A673 (cell line): ENCODE data around the gene TMA7B. TPM values are rescaled to one million over a fixed set of nuclear protein-coding genes. Genes with fewer than 3 reads are reported as not detected.

Source experiments
- BruUV-seq: library from RNA; stranded (reverse); fragments of 400-500 nt; replicated peaks from 2 replicates; lab custom pipeline; 2021; lab: Mats Ljungman, UMichigan
- CTCF ChIA-PET: fragments of 300-600 bp; sonication (Branson Sonifier 250); formaldehyde crosslinking; loops from one replicate; lab custom pipeline; 2022; ENCODE audit warnings: antibody characterized with exemption; lab: Charles Lee
- POLR2A ChIA-PET: fragments of 300-600 bp; sonication (Branson Sonifier 250); formaldehyde crosslinking; loops from one replicate; lab custom pipeline; 2022; ENCODE audit warnings: antibody characterized with exemption; ENCODE audit not compliant: low non-redundant PET; lab: Charles Lee
- DNase-seq: peaks from one replicate; pipeline ENCODE4 v3.0.0-alpha.2; 2015; ENCODE audit warnings: low spot score
- H3K27ac ChIP-seq: fragments of 200-600 bp; sonication (generic); 2 replicates; pipeline ENCODE4 v1.5.1; 2016; ENCODE audit warnings: mixed run types, low read depth, mild to moderate bottlenecking, mixed read lengths, antibody characterized with exemption, low read length; ENCODE audit not compliant: poor library complexity, severe bottlenecking
- H3K27me3 ChIP-seq: fragments of 200-600 bp; sonication (generic); replicated peaks from 2 replicates; pipeline ENCODE4 v1.6.1; 2017; ENCODE audit warnings: mixed run types, low read depth, mild to moderate bottlenecking, mixed read lengths, antibody characterized with exemption, low read length; ENCODE audit not compliant: insufficient read depth, poor library complexity
- H3K36me3 ChIP-seq: fragments of 200-600 bp; sonication (generic); 2 replicates; pipeline ENCODE4 v1.6.1; 2016; ENCODE audit warnings: mixed run types, mild to moderate bottlenecking, mixed read lengths, antibody characterized with exemption, low read length; ENCODE audit not compliant: insufficient read depth, poor library complexity, severe bottlenecking
- H3K4me1 ChIP-seq: fragments of 200-600 bp; sonication (generic); 2 replicates; pipeline ENCODE4 v1.6.1; 2017; ENCODE audit warnings: mixed run types, mild to moderate bottlenecking, mixed read lengths, antibody characterized with exemption, low read length; ENCODE audit not compliant: insufficient read depth, poor library complexity, severe bottlenecking
- H3K4me3 ChIP-seq: fragments of 200-600 bp; sonication (generic); 2 replicates; pipeline ENCODE4 v1.5.1; 2016; ENCODE audit warnings: low read depth, mixed run types, mild to moderate bottlenecking, mixed read lengths, low read length; ENCODE audit not compliant: poor library complexity, severe bottlenecking
- H3K9me3 ChIP-seq: fragments of 200-600 bp; sonication (generic); 2 replicates; pipeline ENCODE4 v1.6.1; 2016; ENCODE audit warnings: mixed run types, low read depth, mild to moderate bottlenecking, mixed read lengths, antibody characterized with exemption, low read length; ENCODE audit not compliant: poor library complexity, severe bottlenecking
- EZH2 ChIP-seq: fragments of 200-600 bp; sonication (generic); IDR thresholded peaks from 2 replicates; pipeline ENCODE4 v1.6.1; 2017; ENCODE audit warnings: borderline replicate concordance, low read depth, mild to moderate bottlenecking, mixed read lengths, antibody characterized with exemption, low read length; ENCODE audit not compliant: poor library complexity, severe bottlenecking
- intact Hi-C: fragments of 100-400 bp; cut with micrococcal nuclease; formaldehyde crosslinking; loops from one replicate; pipeline ENCODE4 v1.10.0; 2022; ENCODE audit not compliant: unreplicated experiment
- total RNA-seq: library from RNA; stranded (reverse); gene quantifications from 2 replicates; pipeline ENCODE4 v1.2.3, GENCODE V29; 2021
- TF ChIP-seq, protein P1 (sequence below): fragments of 300-800, 200-600 bp; sonication (generic); conservative IDR thresholded peaks from 2 replicates; pipeline ENCODE4 v1.5.1; 2017; ENCODE audit warnings: low read depth, mild to moderate bottlenecking, antibody characterized with exemption, low read length, moderate library complexity, mixed read lengths

The TMA7B gene
- total RNA-seq, 1 experiment from 2014 or later = not detected

DNA sequence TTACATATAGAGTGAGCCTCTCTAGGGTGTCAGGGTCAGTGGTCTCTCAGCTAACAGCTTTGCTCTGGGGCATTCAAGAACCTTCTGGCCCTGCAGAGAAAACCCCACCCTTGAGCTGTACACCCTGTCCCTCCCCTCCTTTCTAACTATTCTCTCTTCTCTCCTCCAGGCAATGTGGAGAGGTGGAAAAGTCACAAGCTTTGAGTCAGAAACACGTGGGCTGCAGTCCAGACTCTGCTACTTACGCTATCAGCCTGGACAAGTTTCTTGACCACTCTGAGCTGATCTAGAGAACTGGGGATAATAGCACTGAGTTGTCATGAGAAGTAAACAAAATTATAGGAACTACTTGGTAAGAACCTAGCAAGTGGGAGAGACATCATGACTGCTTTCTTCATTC lies 23.8 kb downstream of the TMA7B start:
- H3K27ac ChIP-seq = no peak overlapping the region
- BruUV-seq = no TSS peak
- intact Hi-C loops = no loop called here
- no peak for DNase-seq
- TF ChIP-seq, protein P1, sequence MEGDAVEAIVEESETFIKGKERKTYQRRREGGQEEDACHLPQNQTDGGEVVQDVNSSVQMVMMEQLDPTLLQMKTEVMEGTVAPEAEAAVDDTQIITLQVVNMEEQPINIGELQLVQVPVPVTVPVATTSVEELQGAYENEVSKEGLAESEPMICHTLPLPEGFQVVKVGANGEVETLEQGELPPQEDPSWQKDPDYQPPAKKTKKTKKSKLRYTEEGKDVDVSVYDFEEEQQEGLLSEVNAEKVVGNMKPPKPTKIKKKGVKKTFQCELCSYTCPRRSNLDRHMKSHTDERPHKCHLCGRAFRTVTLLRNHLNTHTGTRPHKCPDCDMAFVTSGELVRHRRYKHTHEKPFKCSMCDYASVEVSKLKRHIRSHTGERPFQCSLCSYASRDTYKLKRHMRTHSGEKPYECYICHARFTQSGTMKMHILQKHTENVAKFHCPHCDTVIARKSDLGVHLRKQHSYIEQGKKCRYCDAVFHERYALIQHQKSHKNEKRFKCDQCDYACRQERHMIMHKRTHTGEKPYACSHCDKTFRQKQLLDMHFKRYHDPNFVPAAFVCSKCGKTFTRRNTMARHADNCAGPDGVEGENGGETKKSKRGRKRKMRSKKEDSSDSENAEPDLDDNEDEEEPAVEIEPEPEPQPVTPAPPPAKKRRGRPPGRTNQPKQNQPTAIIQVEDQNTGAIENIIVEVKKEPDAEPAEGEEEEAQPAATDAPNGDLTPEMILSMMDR = no peak
- TF ChIP-seq EZH2 = no peak
- ChIA-PET CTCF (no interaction called here), POLR2A (no interaction called here)
- H3K36me3 ChIP-seq = no peaks in the 10 kb centered on the region
- no peaks in the 10 kb centered on the region for H3K9me3 ChIP-seq
- peaks cover 16% of the 10 kb centered on the region for H3K27me3 ChIP-seq
- no peaks in the 10 kb centered on the region for H3K4me1 ChIP-seq
- H3K4me3 ChIP-seq = no peak overlapping the region

DNA sequence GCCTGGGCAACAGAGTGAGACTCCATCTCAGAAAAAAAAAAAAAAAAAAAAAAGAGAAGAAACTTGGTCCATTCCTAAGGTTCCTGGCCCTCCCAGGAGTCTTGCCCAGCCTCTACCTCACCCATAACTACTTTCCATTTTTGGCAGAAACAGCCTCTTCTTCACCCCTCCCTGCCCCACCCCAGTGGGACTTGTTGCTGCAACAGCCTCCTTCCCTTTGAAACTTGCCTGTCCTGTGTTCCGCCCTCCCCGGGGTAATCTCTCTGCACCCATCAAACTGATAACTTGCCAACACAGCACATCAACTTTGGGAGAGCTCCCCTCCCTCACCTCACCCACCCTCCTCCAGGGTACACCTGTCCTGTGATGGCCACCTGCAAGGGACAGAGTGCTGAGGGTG lies 24.5 kb downstream of the TMA7B start:
- Histone ChIP-seq H3K27me3 (peaks cover 9% of the 10 kb centered on the region), H3K9me3 (no peaks in the 10 kb centered on the region), H3K27ac (no peak overlapping the region), H3K4me3 (no peak overlapping the region), H3K4me1 (no peaks in the 10 kb centered on the region), H3K36me3 (no peaks in the 10 kb centered on the region)
- POLR2A ChIA-PET = no interaction called here
- no TSS peak for BruUV-seq
- intact Hi-C loops = no loop called here
- CTCF ChIA-PET = no interaction called here
- TF ChIP-seq, protein P1 = no peak
- TF ChIP-seq EZH2 = no peak
- no peak for DNase-seq

DNA sequence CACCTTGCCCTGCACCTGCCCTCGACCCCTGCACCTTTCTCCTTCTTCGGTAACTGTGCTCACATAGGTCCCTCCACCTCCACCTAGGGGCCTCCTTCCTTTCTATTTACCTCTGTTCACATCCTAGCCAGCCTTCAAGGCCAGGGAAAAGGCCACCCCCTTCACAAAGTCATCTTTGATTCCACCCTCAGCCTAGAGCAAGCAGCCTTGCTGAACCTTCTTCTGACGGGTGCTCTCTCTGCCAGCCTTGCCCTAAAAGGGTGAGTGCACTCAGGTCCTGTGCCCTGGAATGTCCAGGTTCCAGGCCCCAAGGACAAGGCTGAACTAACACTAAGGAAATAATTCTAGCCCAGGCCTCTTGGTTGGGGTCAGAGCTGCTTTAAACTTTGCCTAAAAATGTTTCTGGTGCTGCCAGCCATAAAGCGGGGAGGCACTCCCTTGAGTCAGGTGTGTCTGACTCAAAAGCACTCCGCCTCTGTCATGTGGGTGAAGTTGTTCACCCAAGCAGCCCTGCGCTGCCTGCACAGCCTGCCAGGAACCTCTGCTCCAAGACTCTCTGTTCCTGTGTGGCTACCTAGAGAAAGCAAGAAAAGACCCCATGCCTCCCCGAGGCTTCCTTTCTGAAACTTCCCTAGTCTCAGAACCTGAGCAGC lies 25.3 kb downstream of the TMA7B start:
- BruUV-seq = no TSS peak
- ChIA-PET CTCF (no interaction called here), POLR2A (no interaction called here)
- no peak for DNase-seq
- no peaks in the 10 kb centered on the region for H3K9me3 ChIP-seq
- intact Hi-C loops = no loop called here
- H3K27me3 ChIP-seq = peaks cover 3% of the 10 kb centered on the region
- H3K36me3 ChIP-seq = no peaks in the 10 kb centered on the region
- H3K4me3 ChIP-seq = no peak overlapping the region
- no peak for TF ChIP-seq EZH2
- TF ChIP-seq, protein P1 = no peak
- no peak overlapping the region for H3K27ac ChIP-seq
- no peaks in the 10 kb centered on the region for H3K4me1 ChIP-seq
